GM19035 (cell line): ENCODE measurements around the gene CD81.

Experiments used
- ATAC-seq: cut with Tn5 transposase; IDR thresholded peaks from one replicate; pipeline ENCODE4 v1.9.1; 2021; ENCODE audit not compliant: unreplicated experiment

The CD81 gene

GRCh38 chr11:2433106-2433925 lies 56.2 kb downstream of the CD81 start:
- no peak for ATAC-seq

- no peak for ATAC-seq
Observed at GRCh38 chr11:2434008-2434407, 56.9 kb downstream of the CD81 start.

GRCh38 chr11:2434506-2435255 lies 57.6 kb downstream of the CD81 start:
- ATAC-seq, result no peak

GRCh38 chr11:2435288-2436012 lies 58.3 kb downstream of the CD81 start:
- ATAC-seq, result no peak

GRCh38 chr11:2436013-2436520 lies 59.0 kb downstream of the CD81 start:
- ATAC-seq, result no peak

GRCh38 chr11:2436521-2437031 lies 59.5 kb downstream of the CD81 start:
- ATAC-seq, result no peak

GRCh38 chr11:2437516-2437915 lies 60.4 kb downstream of the CD81 start:
- no peak for ATAC-seq

GRCh38 chr11:2439820-2440219 lies 62.7 kb downstream of the CD81 start:
- ATAC-seq, result no peak

GRCh38 chr11:2440646-2441045 lies 63.5 kb downstream of the CD81 start:
- ATAC-seq, result no peak

GRCh38 chr11:2441171-2441570 lies 64.1 kb downstream of the CD81 start:
- no peak for ATAC-seq

- no peak for ATAC-seq
Observed at GRCh38 chr11:2442589-2442988, 65.5 kb downstream of the CD81 start.

GRCh38 chr11:2443406-2443805 lies 66.3 kb downstream of the CD81 start:
- ATAC-seq, result no peak

GRCh38 chr11:2443881-2444820 lies 67.0 kb downstream of the CD81 start, which contains the start of gene TRPM5:
Gene TRPM5, minus strand, starts transcription at chr11:2444514. Its CDS starts 21,478 bp downstream, at chr11:2423036.
- ATAC-seq, result no peak

GRCh38 chr11:2444821-2445745 lies 68.0 kb downstream of the CD81 start, which contains the start of gene KCNQ1:
Gene KCNQ1, plus strand, starts transcription at chr11:2445008. Its CDS starts 91 bp downstream, at chr11:2445099.
- no peak for ATAC-seq

GRCh38 chr11:2445746-2446551 lies 68.8 kb downstream of the CD81 start:
- no peak for ATAC-seq

- ATAC-seq, result no peak
Observed at GRCh38 chr11:2446590-2447252, 69.6 kb downstream of the CD81 start.
